WTC11 (cell line): ENCODE measurements around the gene BPTF.
"Not testable (repeated sequence)": the region's sequence is repeated elsewhere in the genome, so short reads cannot be mapped to it uniquely, and the experiment has no call there.

Experiments used
- CTCF ChIP-seq: fragments of 200-600 bp; IDR thresholded peaks from 2 replicates; pipeline ENCODE4 v1.8.0; 2022; ENCODE audit warnings: antibody characterized with exemption
- HMGA2 ChIP-seq: fragments of 250-450 bp; sonication (Bioruptor Pico); IDR thresholded peaks from 2 replicates; pipeline ENCODE4 v1.4.0; 2021; ENCODE audit warnings: mild to moderate bottlenecking, moderate library complexity
- HMGXB4 ChIP-seq: sonication (generic); formaldehyde crosslinking; IDR thresholded peaks from 2 replicates; pipeline ENCODE4 v1.8.1; 2023; ENCODE audit warnings: mild to moderate bottlenecking, moderate library complexity, missing genetic modification reagents
- KAT7 ChIP-seq: sonication (generic); formaldehyde crosslinking; IDR thresholded peaks from 2 replicates; pipeline ENCODE4 v1.8.1; 2023; ENCODE audit warnings: missing genetic modification reagents, mild to moderate bottlenecking, borderline replicate concordance
- MXD4 ChIP-seq: fragments of 250-450 bp; sonication (Bioruptor Pico); IDR thresholded peaks from 2 replicates; pipeline ENCODE4 v1.8.0; 2021; ENCODE audit warnings: mild to moderate bottlenecking, moderate library complexity, borderline replicate concordance
- NFYB ChIP-seq: sonication (generic); formaldehyde crosslinking; conservative IDR thresholded peaks from 2 replicates; pipeline ENCODE4 v1.8.0; 2022; ENCODE audit warnings: low read depth, missing genetic modification reagents
- ZBTB43 ChIP-seq: sonication (generic); formaldehyde crosslinking; IDR thresholded peaks from 2 replicates; pipeline ENCODE4 v1.8.1; 2023; ENCODE audit warnings: mild to moderate bottlenecking, missing genetic modification reagents
- ZNF396 ChIP-seq: fragments of 250-450 bp; sonication (Bioruptor Pico); IDR thresholded peaks from 2 replicates; pipeline ENCODE4 v1.8.0; 2021; ENCODE audit warnings: mild to moderate bottlenecking, moderate library complexity, borderline replicate concordance

GRCh38 chr17:67812380-67812779 is 12.9 kb upstream of the BPTF start:
- TF ChIP-seq MXD4; KAT7; HMGXB4; NFYB (CRISPR knock-in tag); ZNF396; CTCF; ZBTB43 (CRISPR knock-in tag); HMGA2: not testable (repeated sequence)
